ENCODE data around the gene GKN2.
"Not testable (repeated sequence)": the region's sequence is repeated elsewhere in the genome, so short reads cannot be mapped to it uniquely, and the experiment has no call there.

GKN2 gene

DNA sequence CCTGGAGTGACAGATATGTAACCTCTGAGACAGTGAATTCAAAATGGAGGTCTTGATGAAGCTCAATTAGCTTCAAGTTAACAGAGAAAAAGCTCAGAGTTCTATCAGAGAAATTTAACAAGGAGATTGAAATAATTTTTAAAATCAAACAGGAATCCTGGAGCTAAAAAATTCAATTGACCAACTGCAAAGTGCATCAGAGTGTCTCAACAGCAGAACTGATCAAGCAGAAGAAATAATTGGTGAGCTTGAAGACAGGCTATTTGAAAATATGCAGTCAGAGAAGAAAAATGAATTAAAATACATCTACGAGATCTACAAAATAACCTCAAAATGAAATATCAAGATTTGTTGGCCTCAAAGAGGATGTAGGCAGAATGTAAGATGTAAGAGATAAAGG, 51.1 kb downstream of the GKN2 start:
- TF ChIP-seq, protein P1, sequence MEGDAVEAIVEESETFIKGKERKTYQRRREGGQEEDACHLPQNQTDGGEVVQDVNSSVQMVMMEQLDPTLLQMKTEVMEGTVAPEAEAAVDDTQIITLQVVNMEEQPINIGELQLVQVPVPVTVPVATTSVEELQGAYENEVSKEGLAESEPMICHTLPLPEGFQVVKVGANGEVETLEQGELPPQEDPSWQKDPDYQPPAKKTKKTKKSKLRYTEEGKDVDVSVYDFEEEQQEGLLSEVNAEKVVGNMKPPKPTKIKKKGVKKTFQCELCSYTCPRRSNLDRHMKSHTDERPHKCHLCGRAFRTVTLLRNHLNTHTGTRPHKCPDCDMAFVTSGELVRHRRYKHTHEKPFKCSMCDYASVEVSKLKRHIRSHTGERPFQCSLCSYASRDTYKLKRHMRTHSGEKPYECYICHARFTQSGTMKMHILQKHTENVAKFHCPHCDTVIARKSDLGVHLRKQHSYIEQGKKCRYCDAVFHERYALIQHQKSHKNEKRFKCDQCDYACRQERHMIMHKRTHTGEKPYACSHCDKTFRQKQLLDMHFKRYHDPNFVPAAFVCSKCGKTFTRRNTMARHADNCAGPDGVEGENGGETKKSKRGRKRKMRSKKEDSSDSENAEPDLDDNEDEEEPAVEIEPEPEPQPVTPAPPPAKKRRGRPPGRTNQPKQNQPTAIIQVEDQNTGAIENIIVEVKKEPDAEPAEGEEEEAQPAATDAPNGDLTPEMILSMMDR (IDR thresholded peaks at IDR 0.05; ENCODE audit: low read length, missing control alignments): no peak
- H3K4me3 ChIP-seq (replicated peaks; ENCODE audit: low read depth, low read length): no peak overlapping the region
- DNase-seq (ENCODE audit: low read depth): no peak

DNA sequence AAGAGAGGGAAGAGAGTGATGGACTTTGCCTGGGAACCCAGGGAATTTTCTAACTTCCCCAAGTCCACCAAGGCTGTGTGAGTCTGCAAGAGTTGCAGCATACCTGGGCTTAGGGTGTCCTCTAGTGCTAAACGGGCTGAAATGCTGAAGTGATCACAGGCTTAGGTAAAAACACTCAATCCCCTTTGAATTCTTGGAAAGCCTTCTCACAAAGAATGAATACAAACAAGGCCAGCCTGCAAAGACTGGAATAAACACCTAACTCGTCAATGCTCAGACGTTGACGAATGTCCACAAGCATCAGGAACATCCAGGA, 51.5 kb downstream of the GKN2 start:
- DNase-seq (ENCODE audit: low read depth): peak; percentile 60
- TF ChIP-seq, protein P1 (IDR thresholded peaks at IDR 0.05; ENCODE audit: low read length, missing control alignments): peak; percentile 44
- no peak overlapping the region for H3K4me3 ChIP-seq (replicated peaks; ENCODE audit: low read depth, low read length)

DNA sequence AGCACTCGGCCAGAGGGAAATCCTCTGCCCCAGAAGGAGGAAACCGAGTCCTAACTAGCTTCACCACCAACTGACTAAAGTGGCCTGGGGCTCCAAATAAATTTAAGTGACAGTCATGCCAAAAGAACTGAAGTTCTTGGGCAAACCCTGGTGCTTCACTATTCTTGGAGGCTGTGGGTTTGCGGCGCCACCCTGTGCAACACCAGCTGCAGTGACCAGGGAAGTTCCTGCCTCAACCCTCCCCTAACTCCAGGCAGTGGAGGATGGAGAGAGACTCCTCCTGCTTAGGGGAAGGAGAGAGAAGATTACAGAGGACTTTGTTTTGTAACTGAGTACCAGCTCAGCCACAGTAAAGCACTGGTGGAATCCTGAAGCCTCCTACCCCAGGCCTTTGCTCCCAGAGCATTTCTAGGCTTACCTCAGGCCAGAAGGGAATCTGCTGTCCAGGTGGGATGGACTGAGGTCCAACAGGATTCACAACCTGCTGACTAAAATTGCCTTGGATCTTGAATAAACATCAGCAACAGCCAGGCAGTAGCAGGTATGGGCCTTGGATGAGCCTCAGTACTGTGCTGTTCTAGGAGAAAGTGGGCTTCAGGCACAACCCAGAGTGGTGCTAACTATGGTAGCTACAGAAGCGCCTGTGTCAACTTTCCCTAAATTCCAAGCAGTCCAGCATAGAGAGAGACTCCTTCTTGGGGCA, 52.0 kb downstream of the GKN2 start:
- no peak overlapping the region for H3K4me3 ChIP-seq (replicated peaks; ENCODE audit: low read depth, low read length)
- DNase-seq (ENCODE audit: low read depth): peak; percentile 18
- TF ChIP-seq, protein P1 (IDR thresholded peaks at IDR 0.05; ENCODE audit: low read length, missing control alignments): peak; percentile 20

DNA sequence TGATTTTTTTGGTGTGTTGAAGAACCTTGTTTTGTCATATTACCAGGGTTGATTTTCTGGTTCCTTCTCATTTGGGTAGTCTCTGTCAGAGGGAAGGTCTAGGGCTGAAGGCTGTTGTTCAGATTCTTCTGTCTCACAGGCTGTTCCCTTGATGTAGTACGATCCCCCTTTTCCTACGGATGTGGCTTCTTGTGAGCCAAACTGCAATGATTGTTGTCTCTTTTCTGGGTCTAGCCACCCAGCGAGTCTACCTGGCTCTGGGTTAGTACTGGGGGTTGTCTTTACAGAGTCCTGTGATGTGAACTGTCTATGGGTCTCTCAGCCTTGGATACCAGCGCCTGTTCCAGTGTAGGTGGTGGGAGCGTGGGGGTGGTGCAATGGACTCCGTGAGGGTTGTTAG, 56.7 kb downstream of the GKN2 start:
- H3K4me3 ChIP-seq (replicated peaks; ENCODE audit: low read depth, low read length); DNase-seq (ENCODE audit: low read depth): not testable (repeated sequence)

All from fibroblast of pulmonary artery (primary cell).